Endothelial cell of umbilical vein (primary cell): ENCODE results near the gene BAD. TPM values are rescaled to one million over a fixed set of nuclear protein-coding genes. Genes with fewer than 3 reads are reported as not detected.
A peak's percentile ranks its signal among the peaks of the same experiment; 100 is the strongest.

Experiments
- BruUV-seq: library from RNA; stranded (reverse); fragments of 400-500 nt; replicated peaks from 2 replicates; lab custom pipeline; 2021; lab: Mats Ljungman, UMichigan
- CTCF ChIA-PET: fragments of 300-600, 350-600 bp; sonication (Branson Sonifier 250); formaldehyde crosslinking; loops from one replicate; lab custom pipeline; 2021; ENCODE audit warnings: antibody characterized with exemption, inconsistent platforms; lab: Charles Lee
- POLR2A ChIA-PET: fragments of 300-600, 350-600 bp; sonication (Branson Sonifier 250); formaldehyde crosslinking; loops from one replicate; lab custom pipeline; 2021; ENCODE audit warnings: antibody characterized with exemption, inconsistent platforms; lab: Charles Lee
- DNase-seq: peaks from one replicate; pipeline ENCODE4 v3.0.0-alpha.2; 2011; ENCODE audit warnings: low read depth, low spot score
- FAIRE-seq: peaks from 2 replicates; lab custom pipeline; 2011; peaks lifted over from hg19 to GRCh38; lab: Jason Lieb, UNC
- H2AFZ ChIP-seq: 2 replicates; pipeline ENCODE4 v1.6.0; 2012; ENCODE audit warnings: low read depth, low read length, control low read depth, inconsistent platforms
- H3K27ac ChIP-seq: 2 replicates; pipeline ENCODE4 v1.5.1; 2011; ENCODE audit warnings: low read depth, mild to moderate bottlenecking, control low read depth, low read length, moderate library complexity; ENCODE audit not compliant: insufficient read depth
- H3K27me3 ChIP-seq, 2 experiments: 2 replicates each; pipeline versions ENCODE4 v1.6.0 to v1.6.1; 2011; ENCODE audit warnings: low read length in 2 of 2, mixed read lengths in 1 of 2; ENCODE audit not compliant: control insufficient read depth in 2 of 2, insufficient read depth in 2 of 2
- H3K36me3 ChIP-seq, 2 experiments: 2 replicates in 1 of 2; 3 replicates in 1 of 2; pipeline ENCODE4 v1.5.1; 2011; ENCODE audit warnings: low read length in 2 of 2, mild to moderate bottlenecking in 1 of 2, moderate library complexity in 1 of 2; ENCODE audit not compliant: control insufficient read depth in 2 of 2, insufficient read depth in 2 of 2; ENCODE audit errors: extremely low read depth in 1 of 2
- H3K4me1 ChIP-seq: 3 replicates; pipeline ENCODE4 v1.5.1; 2011; ENCODE audit warnings: mild to moderate bottlenecking, low read length; ENCODE audit not compliant: control insufficient read depth, insufficient read depth; ENCODE audit errors: extremely low read depth
- H3K4me2 ChIP-seq: 2 replicates; pipeline ENCODE4 v1.6.1; 2011; ENCODE audit warnings: low read length, control low read depth, mixed read lengths; ENCODE audit not compliant: insufficient read depth
- H3K4me3 ChIP-seq, 3 experiments: fragments of 200-600 bp in 1 of 3; sonication (generic), shearing (Covaris generic) in 1 of 3; replicated peaks in 1 of 3; 2 replicates each; pipeline ENCODE4 v1.5.1; 2011 to 2016; ENCODE audit warnings: control low read depth in 3 of 3, low read length in 3 of 3, mild to moderate bottlenecking in 2 of 3, inconsistent platforms in 1 of 3, low read depth in 1 of 3, moderate library complexity in 1 of 3; ENCODE audit not compliant: insufficient read depth in 1 of 3
- H3K79me2 ChIP-seq: 2 replicates; pipeline ENCODE4 v1.6.0; 2012; ENCODE audit warnings: low read length, inconsistent platforms; ENCODE audit not compliant: control insufficient read depth, insufficient read depth
- H3K9ac ChIP-seq: replicated peaks from 2 replicates; pipeline ENCODE3; 2011; ENCODE audit warnings: low read length, control low read depth; ENCODE audit not compliant: insufficient read depth; ENCODE audit errors: extremely low read depth
- H3K9me1 ChIP-seq: replicated peaks from 3 replicates; pipeline ENCODE4 v1.6.0; 2011; ENCODE audit warnings: mild to moderate bottlenecking, low read length; ENCODE audit not compliant: control insufficient read depth, insufficient read depth; ENCODE audit errors: extremely low read depth
- H3K9me3 ChIP-seq: replicated peaks from 2 replicates; pipeline ENCODE4 v1.5.1; 2012; ENCODE audit warnings: low read length, inconsistent platforms; ENCODE audit not compliant: control insufficient read depth, insufficient read depth
- H4K20me1 ChIP-seq: replicated peaks from 2 replicates; pipeline ENCODE3; 2011; ENCODE audit warnings: mild to moderate bottlenecking, low read length; ENCODE audit not compliant: control insufficient read depth, insufficient read depth; ENCODE audit errors: extremely low read depth
- EZH2 ChIP-seq: IDR thresholded peaks from 2 replicates; pipeline ENCODE4 v1.6.1; 2012; ENCODE audit warnings: borderline replicate concordance, low read depth, mild to moderate bottlenecking, moderate library complexity, low read length, inconsistent platforms; ENCODE audit not compliant: severe bottlenecking
- FOS ChIP-seq: IDR thresholded peaks from 2 replicates; pipeline ENCODE4 v1.6.1; 2011; ENCODE audit warnings: mild to moderate bottlenecking, low read length, moderate library complexity, borderline replicate concordance; ENCODE audit not compliant: insufficient read depth
- GATA2 ChIP-seq: IDR thresholded peaks from 2 replicates; pipeline ENCODE4 v1.7.0; 2011; ENCODE audit warnings: low read depth, mild to moderate bottlenecking, moderate library complexity, mixed read lengths, low read length; ENCODE audit not compliant: insufficient read length, insufficient read depth
- JUN ChIP-seq: IDR thresholded peaks from 2 replicates; pipeline ENCODE4 v1.6.1; 2011; ENCODE audit warnings: borderline replicate concordance, low read depth; ENCODE audit not compliant: insufficient read length, insufficient read depth
- MAX ChIP-seq: IDR thresholded peaks from 2 replicates; pipeline ENCODE4 v1.6.1; 2011; ENCODE audit not compliant: insufficient read depth, insufficient read length
- MYC ChIP-seq: IDR thresholded peaks from one replicate; pipeline ENCODE4 v1.6.1; 2011; ENCODE audit warnings: mild to moderate bottlenecking, low read depth, low read length
- POLR2A ChIP-seq: IDR thresholded peaks from 2 replicates; pipeline ENCODE4 v1.6.1; 2012; ENCODE audit warnings: low read depth, mild to moderate bottlenecking, control low read depth, low read length
- POLR2AphosphoS5 ChIP-seq: IDR thresholded peaks from 2 replicates; pipeline ENCODE4 v1.6.1; 2012; ENCODE audit warnings: low read depth, mild to moderate bottlenecking, control low read depth, low read length, moderate library complexity; ENCODE audit not compliant: insufficient read depth
- dilution Hi-C: fragments of 300-500 bp; cut with MboI; formaldehyde crosslinking; loops from one replicate; pipeline ENCODE4 v1.15.0; 2019; ENCODE audit warnings: low sequenced_read_pairs; ENCODE audit not compliant: extremely low pct_ligation_motif_present
- intact Hi-C: fragments of 100-400 bp; cut with micrococcal nuclease; formaldehyde crosslinking; loops from one replicate; pipeline ENCODE4 v1.10.0; 2022
- polyA plus RNA-seq, 4 experiments: library from polyadenylated mRNA; depleted of rRNA in 3 of 4; stranded (reverse) in 3 of 4; unstranded in 1 of 4; fragments of >200 nt; gene quantifications; 2 replicates each; pipeline versions ENCODE4 v1.2.1 to v1.2.3, GENCODE V29; 2011 to 2012; ENCODE audit warnings: missing spikeins in 1 of 4
- total RNA-seq: library from RNA; stranded (reverse); gene quantifications from 2 replicates; pipeline ENCODE4 v1.2.3, GENCODE V29; 2021
- TF ChIP-seq, protein P1 (sequence below), 2 donors: IDR thresholded peaks; 1 replicate in 1 of 2; 2 replicates in 1 of 2; pipeline ENCODE4 v1.5.1; 2011; ENCODE audit warnings: low read length in 2 of 2, mild to moderate bottlenecking in 2 of 2, moderate library complexity in 2 of 2, control low read depth in 1 of 2, inconsistent platforms in 1 of 2, low read depth in 1 of 2; ENCODE audit not compliant: insufficient read depth in 1 of 2; ENCODE audit errors: extremely low read depth in 1 of 2

Gene BAD
- total and polyA plus RNA-seq, 2 donors (not counting 3 experiments of a cell fraction or from before 2014, with no cell fraction given) = 65.3 to 88.0 TPM

GRCh38 chr11:64262271-64263002 is 22.0 kb downstream of the BAD start:
- dilution Hi-C loops = no loop called here
- Histone ChIP-seq H4K20me1 (no peaks in the 10 kb centered on the region), H3K9me1 (no peaks in the 10 kb centered on the region), H2AFZ (no peak overlapping the region), H3K27me3 (no peaks in the 10 kb centered on the region), H3K9ac (peak overlapping the region; percentile 31), H3K9me3 (no peaks in the 10 kb centered on the region), H3K36me3 (peaks cover 16 to 40% of the 10 kb centered on the region in 2 experiments), H3K79me2 (no peaks in the 10 kb centered on the region), H3K27ac (peak overlapping the region; percentile 83), H3K4me2 (peak overlapping the region; percentile 14), H3K4me3 (no peak overlapping the region), H3K4me1 (peaks cover 27% of the 10 kb centered on the region)
- DNase-seq = no peak
- intact Hi-C loops = loop anchor here (1.0 kb wide), 1 partner anchor 11 kb away; the partner anchor contains the start of gene PLCB3
- FAIRE-seq = no peak
- TF ChIP-seq, protein P1, sequence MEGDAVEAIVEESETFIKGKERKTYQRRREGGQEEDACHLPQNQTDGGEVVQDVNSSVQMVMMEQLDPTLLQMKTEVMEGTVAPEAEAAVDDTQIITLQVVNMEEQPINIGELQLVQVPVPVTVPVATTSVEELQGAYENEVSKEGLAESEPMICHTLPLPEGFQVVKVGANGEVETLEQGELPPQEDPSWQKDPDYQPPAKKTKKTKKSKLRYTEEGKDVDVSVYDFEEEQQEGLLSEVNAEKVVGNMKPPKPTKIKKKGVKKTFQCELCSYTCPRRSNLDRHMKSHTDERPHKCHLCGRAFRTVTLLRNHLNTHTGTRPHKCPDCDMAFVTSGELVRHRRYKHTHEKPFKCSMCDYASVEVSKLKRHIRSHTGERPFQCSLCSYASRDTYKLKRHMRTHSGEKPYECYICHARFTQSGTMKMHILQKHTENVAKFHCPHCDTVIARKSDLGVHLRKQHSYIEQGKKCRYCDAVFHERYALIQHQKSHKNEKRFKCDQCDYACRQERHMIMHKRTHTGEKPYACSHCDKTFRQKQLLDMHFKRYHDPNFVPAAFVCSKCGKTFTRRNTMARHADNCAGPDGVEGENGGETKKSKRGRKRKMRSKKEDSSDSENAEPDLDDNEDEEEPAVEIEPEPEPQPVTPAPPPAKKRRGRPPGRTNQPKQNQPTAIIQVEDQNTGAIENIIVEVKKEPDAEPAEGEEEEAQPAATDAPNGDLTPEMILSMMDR (IDR thresholded peaks at IDR 0.05; ENCODE audit: extremely low read depth in 1 of 2, insufficient read depth in 1 of 2, low read depth in 1 of 2, low read length in 2 of 2) = no peak
- no peak for TF ChIP-seq GATA2
- TF ChIP-seq EZH2 = no peak
- TF ChIP-seq MYC = no peak
- no peak for TF ChIP-seq FOS
- no peak for TF ChIP-seq MAX
- no peak for TF ChIP-seq POLR2A
- no peak for TF ChIP-seq POLR2AphosphoS5
- TF ChIP-seq JUN = no peak
- POLR2A ChIA-PET = interaction anchor here (0.7 kb wide), 1 partner anchor 16 kb away, joined by 4 read pairs; the partner anchor contains the start of gene PPP1R14B
- CTCF ChIA-PET = interaction anchor here (0.6 to 2.7 kb wide), 10 partner anchors 8 to 93 kb away, joined by 3 to 24 read pairs (median 4); partner anchors contain the start of genes CATSPERZ and PLCB3
- no TSS peak for BruUV-seq
